NCI-H1048 (cell line): ENCODE data around the gene TBKBP1.
"Not testable (repeated sequence)": the region's sequence is repeated elsewhere in the genome, so short reads cannot be mapped to it uniquely, and the experiment has no call there.

Experiments
- DNase-seq: peaks from one replicate; lab custom pipeline; 2025; lab: John Stamatoyannopoulos, UW

Gene TBKBP1

GRCh38 chr17:47676510-47677165, 17.3 kb upstream of the TBKBP1 start:
- DNase-seq = no peak

GRCh38 chr17:47678196-47678595, 15.8 kb upstream of the TBKBP1 start:
- DNase-seq = no peak

- DNase-seq = no peak
Measured at GRCh38 chr17:47682138-47682537, 11.8 kb upstream of the TBKBP1 start.

- not testable (repeated sequence) for DNase-seq
Measured at GRCh38 chr17:47682727-47683126, 11.2 kb upstream of the TBKBP1 start.

DNA sequence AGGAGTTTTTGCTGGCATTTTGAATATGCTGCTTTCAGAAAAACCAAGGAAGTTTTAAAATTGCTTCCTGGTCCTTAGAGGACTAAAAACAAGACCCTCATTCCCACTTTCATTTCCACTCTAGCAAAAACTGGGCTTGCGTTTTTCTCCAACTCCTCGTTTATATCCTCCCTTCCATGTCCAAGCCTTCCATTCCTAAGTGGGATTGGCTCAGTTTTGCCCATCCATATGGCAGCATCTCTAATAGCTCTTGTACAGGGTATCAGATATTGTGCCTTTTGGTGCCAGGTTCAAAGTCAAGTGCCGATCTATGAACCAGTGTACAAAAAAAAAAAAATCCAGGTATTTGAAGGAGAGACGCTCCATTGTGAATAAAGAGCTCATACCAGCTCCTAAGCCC, 9.9 kb upstream of the TBKBP1 start:
- DNase-seq = no peak

- no peak for DNase-seq
Measured at GRCh38 chr17:47684535-47685193, 9.3 kb upstream of the TBKBP1 start.

- no peak for DNase-seq
Measured at GRCh38 chr17:47685556-47686275, 8.2 kb upstream of the TBKBP1 start.

DNA sequence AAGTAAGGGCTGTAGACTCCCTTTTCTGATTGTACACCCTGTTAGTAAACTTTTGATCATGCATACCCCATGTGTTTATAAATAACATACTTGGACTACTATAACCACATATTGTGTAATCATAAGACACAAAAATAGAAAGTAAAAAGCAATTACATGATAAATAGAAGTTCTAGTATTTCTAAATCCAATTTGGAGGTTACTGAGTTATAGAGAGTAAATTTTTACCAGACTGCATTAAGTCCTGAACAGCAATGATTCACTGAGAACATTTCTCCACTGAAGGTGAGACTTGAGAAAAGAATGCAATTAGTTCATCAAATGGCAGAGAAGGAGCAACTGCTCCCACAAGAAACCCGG, 7.7 kb upstream of the TBKBP1 start:
- DNase-seq = no peak

- no peak for DNase-seq
Measured at GRCh38 chr17:47686664-47687327, 7.2 kb upstream of the TBKBP1 start.

DNA sequence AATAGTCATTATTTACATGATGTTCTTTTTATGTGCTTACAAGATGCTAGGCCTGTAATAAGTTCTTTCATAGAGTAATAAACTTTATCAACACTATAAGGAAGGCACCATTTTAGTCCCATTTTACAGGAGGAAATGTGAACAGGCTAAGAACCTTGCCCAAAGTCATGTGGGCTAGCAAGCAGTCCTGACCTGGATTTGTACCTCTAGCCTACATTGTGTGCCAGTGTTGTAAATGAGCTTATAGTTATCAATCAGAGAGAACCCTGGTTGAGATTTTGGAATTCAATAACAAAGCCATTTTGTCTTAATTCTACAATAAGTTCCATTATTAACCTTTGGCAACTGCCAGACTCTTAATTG, 6.7 kb upstream of the TBKBP1 start:
- no peak for DNase-seq

GRCh38 chr17:47687748-47688147, 6.2 kb upstream of the TBKBP1 start:
- DNase-seq = no peak

DNA sequence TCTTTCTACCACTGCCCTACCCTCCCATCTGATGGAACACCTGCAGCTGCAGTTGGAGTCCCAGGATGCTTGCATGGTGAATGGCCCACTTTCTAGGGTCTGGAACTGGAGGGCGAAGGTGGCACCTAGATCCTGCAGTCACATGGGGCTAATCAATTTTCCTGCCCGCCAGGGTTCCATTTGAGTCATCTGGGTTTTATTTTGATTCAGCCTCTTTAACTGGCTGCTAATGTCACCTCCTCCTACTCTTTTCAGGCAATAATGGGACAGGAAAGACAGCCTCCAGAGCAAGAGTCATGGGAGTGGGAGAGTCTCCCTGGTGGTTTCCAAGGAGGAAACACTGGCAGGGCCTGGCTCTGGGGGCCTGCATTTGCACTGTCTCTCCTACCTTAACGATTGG, 3.8 kb upstream of the TBKBP1 start:
- no peak for DNase-seq

DNA sequence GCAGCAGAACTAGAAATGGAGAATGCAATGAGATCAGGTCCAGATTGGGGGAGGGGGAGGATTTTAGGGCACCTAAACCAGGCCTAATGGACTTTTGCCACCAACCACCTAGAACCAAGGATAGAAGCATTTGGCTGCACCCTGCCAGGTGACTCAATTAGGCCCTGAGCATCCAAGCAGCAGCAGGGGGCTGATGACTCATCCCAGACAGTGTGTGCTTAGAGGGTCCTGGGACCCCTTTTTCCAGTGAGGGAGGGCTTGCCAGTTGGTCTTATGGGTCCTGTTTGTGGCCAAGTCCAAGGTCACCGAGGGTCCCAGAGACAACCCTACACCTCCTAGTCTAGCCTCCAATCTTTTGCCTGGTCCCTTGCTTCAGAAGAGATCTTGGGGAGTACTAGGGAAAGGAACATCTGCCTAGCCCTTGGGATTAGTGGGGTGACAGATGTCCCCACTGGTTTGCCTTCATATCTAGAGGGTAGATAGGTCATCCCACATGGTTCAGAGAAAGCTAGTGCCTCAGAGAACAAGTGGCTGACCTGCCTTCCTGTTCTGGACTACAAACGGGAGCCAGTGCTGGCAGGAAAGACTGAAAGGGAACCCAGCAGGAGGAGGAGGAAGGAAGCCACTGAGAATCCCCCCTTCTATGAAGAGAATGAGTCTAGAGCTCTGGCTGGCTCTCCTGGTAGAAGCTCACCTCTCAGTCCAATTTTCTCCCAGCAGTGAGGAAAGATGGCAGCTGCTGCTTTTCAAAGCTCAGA, 1.6 kb upstream of the TBKBP1 start:
- DNase-seq = no peak

DNA sequence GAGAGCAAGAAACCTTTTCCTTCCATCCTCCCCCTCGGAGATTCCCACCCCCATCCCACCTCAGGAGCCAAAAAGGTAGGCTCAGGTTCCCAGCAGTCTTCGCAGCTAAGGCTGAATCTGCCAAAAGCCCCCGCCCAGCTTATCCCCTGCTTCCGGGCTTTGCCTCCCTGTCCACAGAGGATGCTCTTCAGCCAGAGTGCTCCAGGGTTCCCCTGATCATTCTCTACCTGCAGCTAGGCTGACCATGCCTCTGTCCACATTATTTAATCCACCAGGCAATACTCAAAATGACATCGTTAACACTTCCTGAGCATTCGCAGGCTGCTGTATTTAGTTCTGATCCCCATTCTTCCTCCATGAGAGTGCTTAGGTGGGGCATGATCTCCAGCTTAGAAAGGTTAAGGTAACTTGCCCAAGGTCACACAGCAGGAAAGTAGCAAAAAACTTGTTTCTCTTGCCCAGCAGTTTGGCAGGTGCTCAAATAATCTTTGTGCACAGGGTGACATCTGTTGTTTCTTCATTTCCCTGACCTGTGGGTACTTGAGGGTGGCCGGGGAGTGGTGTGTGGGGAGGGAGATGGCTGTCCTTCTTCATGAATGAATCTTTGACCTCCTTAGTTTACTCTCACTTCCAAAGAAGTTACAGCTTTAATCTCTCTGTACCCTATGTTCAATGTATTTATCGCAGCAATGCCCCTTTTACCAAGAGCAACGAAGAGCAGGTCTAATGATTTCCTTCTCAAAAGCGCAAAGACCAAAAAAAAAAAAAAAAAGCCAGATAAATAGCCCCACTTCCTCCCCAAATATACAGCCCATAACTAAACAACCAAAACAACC, 848 bp upstream of the TBKBP1 start:
- DNase-seq = no peak

DNA sequence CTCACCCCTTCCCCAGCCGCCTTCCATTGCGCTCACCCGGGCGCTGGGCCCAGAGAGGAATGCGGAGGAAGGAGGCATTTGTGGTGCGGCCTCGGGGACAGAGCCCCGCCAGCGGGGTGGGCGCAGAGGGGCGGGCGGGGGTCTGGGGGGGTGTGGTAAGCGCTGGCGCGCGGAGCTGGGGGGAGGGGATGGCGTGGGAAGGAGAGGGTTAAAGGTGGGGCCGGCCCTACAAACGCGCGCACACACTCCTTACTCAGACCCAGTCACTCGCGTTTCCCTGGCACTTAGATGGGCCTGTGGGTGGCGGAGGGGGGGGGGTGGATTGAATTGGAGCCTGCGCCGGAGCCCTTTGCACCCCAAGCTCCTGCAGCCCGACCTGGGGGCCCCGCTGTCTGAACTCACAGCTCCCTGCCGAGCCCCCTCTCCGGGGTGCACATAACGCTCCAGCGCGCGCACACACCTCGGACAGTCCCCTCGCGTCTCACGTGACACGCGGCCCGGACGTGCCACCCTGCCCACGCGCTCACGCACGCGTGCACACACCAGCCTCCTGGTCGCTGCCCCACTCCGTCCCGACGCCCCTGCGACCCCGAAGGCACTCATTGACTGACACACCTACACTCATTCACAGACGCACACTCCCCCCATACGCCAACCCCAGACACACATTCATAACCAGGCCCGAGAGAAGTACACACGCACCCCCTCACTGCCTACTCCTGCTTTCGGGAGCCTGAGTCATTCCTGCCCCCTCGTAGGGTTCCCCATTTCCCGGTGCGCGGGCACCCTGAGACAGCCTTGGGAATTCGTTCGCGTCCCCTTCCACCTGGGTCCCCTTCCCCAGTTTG, 844 bp downstream of the TBKBP1 start:
- no peak for DNase-seq

DNA sequence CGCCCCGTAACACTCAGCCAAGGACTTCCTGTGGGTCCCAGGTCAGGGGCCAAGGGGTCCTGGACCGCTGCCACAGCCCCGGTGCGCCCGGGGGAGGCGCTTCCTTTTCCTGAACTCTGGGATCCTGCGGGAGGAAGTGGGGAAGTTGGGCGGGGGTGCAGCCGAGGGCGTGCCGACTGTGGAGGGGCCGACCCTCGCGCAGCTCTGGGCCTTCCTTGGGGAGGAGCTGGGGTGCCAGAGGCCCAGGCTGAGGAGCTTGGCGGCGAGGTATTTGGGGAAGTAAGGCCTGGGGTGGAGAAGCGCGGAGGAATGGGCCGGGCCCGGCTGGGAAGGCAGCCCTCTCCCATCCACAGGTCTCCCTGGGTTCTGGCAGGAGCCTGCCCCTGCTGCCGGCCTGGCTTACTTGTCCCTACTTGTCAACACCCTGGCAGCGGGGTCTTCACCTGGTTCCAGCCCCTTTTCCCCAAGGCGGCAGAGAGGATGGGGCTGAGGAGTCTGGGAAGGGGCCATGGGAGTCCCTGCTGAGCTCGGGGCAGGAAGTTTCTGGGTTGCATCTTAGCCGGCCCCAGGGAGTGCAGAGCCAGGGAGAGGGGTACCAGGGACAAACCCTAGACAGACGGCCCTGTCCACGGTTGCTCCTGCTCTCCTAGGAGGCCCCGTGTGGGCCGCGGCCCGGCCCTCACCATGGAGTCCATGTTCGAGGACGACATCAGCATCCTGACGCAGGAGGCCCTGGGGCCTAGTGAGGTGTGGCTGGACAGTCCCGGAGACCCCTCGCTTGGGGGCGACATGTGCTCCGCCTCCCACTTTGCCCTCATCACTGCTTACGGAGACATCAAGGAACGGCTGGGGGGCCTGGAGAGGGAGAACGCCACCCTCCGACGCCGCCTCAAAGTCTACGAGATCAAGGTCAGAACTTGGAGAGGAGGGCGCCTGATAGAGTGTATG, 1.7 kb downstream of the TBKBP1 start:
- DNase-seq = no peak

DNA sequence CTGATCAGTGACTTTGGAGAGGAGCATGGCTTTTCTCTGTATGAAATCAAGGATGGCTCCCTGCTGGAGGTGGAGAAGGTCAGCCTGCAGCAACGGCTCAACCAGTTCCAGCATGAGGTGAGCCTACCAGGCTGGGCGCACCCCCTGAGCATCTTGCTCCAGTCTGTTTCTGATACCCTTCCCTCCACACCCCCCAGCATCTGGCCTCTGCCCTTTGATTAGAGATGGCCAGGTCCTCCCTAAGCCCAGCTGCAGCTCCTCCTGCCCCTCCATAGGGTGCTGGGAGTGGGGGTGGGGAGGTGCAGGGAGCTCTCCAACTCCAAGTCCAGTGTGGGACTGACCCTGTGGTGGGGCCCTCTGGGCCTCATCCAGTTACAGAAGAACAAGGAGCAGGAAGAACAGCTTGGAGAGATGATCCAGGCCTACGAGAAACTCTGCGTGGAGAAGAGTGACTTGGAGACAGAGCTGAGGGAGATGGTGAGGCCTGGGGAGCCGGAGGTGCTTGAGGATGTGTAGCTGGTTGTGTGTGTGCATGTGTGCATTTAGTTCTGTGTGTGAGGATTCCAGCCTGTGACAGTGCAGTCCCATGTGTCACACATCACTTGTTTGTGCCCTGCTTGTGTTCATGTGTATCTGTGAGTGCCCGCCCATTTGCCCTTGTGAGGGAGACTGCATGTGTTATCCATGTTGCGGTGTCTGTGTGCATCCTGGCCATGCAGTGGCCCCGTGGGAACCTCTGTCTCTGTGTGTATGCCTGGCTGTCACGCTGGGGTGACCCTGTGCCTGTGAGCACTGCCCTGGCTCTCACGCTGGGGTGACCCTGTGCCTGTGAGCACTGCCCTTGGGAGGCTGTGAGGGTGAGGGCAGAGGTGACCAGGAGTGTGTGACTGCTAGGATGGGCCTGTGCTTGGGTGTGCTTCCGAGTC, 3.0 kb downstream of the TBKBP1 start:
- no peak for DNase-seq
